ENCODE data around the gene SELENBP1. TPM values are rescaled to one million over a fixed set of nuclear protein-coding genes. Genes with fewer than 3 reads are reported as not detected.
A peak's percentile ranks its signal among the peaks of the same experiment; 100 is the strongest.
"Not testable (repeated sequence)": the region's sequence is repeated elsewhere in the genome, so short reads cannot be mapped to it uniquely, and the experiment has no call there.

Gene SELENBP1
- total RNA-seq, 1 donor from 2014 or later, result 5.3 TPM

DNA sequence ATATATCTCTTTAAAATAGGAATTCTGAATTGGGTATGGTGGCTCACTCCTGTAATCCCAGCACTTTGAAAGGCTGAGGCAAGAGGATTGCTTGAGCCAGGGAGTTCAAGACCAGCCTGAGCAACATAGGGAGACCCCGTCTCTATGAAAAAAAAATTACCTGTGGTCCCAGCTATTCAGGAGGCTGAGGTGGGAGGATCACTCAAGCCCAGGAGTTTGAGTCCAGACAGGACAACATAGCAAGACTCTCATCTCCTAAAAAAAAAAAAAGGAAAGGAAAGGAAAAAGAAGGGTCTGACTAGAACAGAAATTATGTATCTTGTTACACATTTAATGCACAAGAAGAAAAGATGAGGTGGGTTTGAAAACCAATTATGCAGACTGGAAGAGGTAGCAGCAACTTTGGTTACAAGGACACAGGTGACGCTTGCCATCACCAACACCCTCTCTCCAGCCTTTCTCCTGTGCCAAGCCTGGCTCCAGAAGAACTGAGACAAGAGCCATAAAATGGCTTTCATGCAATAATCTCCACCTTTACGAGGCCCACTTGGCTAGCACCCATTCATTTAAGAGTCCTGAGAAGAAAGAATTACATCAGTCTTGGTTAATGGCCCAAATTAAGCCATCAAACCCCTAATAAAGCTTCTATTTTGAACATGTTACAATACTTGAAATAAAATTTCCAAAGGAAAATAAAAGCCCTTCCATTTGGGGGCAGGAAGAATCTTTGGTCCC lies 4.8 kb upstream of the SELENBP1 start:
- DNase-seq, result no peak

DNA sequence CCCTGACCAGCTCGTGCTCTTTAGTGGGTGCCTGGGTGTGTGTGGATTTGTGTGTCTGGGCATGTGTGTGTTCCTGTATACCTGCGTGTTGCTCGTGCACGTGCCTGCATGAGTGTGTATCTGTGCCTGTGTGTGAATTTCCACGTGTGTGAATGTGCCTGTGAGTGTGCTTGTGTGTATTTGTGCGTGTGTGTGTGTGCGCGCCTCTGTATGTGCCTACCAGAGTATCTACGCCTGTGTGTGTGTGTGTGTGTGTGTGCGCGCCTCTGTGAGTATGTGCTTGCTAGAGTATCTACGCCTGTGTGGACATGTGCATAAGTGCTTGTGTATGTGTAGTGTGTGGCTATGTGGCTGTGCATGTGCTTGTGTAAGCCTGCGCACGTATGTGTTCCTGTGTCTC lies 691 bp upstream of the SELENBP1 start:
- DNase-seq, result no peak

DNA sequence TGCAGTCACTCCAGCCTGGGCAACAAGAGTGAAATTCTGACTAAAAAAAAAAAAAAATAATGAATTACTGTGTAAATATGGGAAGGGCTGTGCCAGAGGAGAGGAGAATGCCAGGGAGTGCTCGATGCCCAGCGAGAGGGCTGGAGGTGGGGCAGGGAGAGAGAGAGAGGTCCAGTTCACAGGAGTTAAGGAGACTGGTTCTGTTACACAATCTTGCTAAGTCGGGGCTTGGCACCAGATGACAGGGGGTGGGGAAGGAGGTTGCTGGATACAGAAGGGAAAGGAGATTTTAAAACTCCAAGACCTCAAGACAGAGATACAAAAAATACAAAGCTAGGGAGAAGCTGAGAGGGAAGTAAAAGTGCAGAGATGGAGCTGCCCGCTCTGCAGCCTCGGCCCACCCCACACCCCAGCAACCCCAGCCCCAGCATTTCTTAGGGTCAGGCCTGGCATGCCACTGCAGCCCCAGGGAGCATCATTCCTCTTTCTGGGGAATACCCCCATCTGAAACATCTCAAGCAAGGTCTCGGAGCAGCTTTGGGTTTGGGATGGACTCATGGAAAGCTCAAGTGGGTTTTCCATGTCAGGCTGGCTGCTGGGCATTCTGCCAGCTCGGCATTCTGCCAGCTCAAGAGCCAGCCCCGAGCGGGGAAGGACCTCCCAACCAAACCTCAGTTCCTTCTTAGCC lies 991 bp downstream of the SELENBP1 start:
- peak; percentile 73 for DNase-seq

- no peak for DNase-seq
These were observed 2.1 kb downstream of the SELENBP1 start for GRCh38 chr1:151370211-151370911.

- no peak for DNase-seq
These were observed 2.9 kb downstream of the SELENBP1 start for GRCh38 chr1:151369621-151370048.

DNA sequence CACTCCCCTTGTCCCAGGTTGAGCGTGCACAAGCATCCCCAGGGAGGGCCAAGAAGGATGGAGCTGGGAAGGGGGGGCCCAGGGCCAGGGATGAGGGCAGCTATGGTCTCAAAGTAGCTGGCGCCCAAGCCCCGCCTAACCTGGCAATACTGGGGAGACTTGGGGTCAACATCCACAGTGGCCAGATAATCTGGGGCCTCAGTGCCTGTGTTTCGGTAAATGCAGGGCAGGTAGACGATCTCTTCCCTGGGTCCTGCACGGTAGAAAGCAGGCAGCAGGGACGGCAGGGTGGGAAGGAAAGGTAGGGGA lies 3.2 kb downstream of the SELENBP1 start:
- no peak for DNase-seq

GRCh38 chr1:151368393-151369301 lies 3.9 kb downstream of the SELENBP1 start:
- no peak for DNase-seq

GRCh38 chr1:151367658-151368392 lies 4.7 kb downstream of the SELENBP1 start:
- no peak for DNase-seq

- DNase-seq, result no peak
These were observed 7.5 kb downstream of the SELENBP1 start for GRCh38 chr1:151364996-151365395.

GRCh38 chr1:151362308-151363155 lies 10.0 kb downstream of the SELENBP1 start:
- DNase-seq, result no peak

GRCh38 chr1:151361883-151362282 lies 10.6 kb downstream of the SELENBP1 start:
- DNase-seq, result no peak

- DNase-seq, result no peak
These were observed 15.8 kb downstream of the SELENBP1 start for GRCh38 chr1:151356696-151357095.

GRCh38 chr1:151352021-151352718 lies 20.3 kb downstream of the SELENBP1 start:
- DNase-seq, result peak; percentile 50

DNA sequence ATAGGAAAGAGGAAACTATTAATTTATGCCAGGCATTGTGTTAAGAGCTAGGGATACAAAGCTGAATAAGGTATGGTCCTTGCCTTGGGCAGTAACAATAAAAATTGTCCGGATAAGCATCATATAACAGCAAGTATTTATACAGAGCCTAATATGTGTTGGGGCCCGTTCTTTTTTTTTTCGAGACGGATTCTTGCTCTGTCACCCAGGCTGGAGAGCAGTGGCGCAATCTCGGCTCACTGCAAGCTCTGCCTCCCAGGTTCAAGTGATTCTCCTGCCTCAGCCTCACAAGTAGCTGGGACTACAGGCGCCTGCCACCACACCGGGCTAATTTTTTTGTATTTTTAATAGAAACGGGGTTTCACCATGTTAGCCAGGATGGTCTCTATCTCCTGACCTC lies 22.2 kb downstream of the SELENBP1 start:
- DNase-seq, result not testable (repeated sequence)

DNA sequence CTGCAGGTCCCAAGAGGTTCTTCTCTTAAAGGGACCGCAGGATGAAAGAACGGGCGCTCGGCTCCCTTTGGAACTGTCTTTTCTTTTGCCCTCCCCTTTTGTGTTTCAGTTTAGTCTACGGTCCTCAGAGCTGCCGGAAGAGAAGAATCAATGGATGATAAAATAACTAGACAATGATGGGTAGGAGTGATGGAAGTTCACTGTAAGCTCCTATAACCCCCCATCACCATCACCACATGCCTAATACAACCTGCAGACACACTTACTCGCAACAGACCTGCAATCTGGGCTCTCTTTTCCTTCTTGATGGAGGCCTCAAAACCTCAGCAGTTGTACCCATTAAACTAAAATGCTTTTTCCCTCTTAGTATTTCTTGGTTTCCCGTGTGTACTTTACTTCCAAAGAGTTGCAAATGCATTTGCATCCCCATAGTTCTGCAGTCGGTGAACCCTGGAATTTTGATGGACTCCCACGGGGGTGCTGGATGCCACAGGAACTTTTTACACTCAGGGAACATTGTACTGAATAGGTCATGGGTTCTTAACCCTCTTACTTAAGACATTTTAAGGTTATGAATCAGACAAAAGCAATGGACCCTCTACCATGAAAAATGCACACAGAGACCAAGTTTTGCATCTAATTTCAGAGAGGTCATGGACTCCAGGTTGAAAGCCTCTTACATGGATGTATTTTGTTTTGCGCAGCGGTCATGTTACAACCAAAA lies 24.8 kb downstream of the SELENBP1 start:
- no peak for DNase-seq

- DNase-seq, result peak; percentile 98
These were observed 25.6 kb downstream of the SELENBP1 start, which contains the start of gene RFX5 for GRCh38 chr1:151346769-151347522. Gene RFX5 (minus strand): TSS chr1:151347252. CDS start chr1:151346320, 932 bp downstream.

DNA sequence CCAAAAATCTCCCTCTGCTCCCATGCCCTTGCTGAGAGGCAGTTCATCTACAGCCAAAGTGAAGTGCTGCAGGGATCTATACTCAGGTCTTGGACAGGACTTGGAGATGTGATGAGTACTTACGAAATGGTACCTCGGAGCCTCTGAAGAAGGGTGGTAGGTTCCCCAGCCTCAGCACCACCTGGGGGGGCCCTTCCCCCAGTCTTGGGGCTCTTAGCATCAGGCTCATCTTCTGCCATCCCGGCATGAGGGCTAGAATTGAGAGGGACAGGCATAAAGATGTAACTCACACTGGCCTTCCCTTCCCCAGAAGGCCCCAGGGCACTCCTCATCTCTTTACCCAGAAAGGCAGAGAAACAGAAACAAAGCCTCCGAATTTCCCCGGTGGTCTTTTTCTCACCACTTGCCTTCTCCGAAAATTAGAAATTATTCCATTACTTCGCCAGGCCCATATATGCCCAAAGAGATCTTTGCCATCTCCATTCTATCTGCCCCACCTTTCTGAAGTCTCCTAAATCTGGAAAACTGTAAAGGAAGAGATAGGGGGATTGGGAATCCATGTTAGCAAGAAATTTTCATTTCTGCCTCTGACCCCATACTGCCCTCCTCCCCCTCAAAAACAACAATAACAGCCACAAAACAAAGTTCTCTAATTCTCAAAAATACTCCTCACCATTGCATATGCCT lies 26.3 kb downstream of the SELENBP1 start:
- peak; percentile 13 for DNase-seq

DNA sequence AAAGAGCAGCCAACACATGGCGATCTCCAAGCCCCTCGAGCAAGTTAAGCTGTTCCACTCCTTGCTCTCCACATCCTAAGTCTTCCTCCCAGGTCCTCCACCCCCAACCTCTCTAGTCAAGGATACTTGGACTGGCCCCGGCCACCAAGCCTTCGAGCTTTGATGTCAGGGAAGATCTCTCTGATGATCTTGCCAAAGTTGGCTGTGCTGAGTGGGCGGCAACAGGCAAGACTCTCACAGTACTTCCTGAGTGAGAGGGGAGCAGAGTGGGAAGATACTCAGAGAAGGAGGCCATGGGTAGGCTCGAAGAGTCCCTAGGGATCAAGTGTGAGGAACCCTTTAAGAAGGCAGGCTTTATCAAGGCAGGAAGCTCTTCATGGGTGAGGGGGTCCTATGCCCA lies 28.2 kb downstream of the SELENBP1 start:
- no peak for DNase-seq
